ENCODE measurements around the gene TPX2. TPM values are rescaled to one million over a fixed set of nuclear protein-coding genes. Genes with fewer than 3 reads are reported as not detected.

The TPX2 gene
- total RNA-seq, 1 experiment from 2014 or later = 248 TPM

DNA sequence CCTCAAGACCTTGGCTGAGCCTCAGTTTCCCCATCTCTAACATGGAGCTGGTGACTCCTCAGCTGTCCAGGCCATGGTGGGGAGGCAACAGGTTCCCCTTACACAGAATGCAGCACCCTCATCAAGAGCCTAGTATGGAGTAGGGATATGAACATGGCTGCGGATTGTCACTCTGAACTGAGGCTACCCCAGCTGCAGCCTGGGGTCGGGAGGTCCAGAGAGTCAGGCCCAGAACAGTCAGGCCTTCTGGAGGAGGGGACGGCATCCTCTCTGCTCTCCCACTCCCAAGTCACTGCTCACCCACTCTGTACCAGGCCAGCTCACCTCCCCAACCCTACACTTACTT lies 107.7 kb downstream of the TPX2 start:
- no peak for TF ChIP-seq SIN3A (IDR thresholded peaks at IDR 0.05; ENCODE audit: borderline replicate concordance, insufficient read depth, low read depth, low read length)
- TF ChIP-seq TCF7L2 (IDR thresholded peaks at IDR 0.05; ENCODE audit: low read depth, low read length) = no peak
- TF ChIP-seq, protein P1, sequence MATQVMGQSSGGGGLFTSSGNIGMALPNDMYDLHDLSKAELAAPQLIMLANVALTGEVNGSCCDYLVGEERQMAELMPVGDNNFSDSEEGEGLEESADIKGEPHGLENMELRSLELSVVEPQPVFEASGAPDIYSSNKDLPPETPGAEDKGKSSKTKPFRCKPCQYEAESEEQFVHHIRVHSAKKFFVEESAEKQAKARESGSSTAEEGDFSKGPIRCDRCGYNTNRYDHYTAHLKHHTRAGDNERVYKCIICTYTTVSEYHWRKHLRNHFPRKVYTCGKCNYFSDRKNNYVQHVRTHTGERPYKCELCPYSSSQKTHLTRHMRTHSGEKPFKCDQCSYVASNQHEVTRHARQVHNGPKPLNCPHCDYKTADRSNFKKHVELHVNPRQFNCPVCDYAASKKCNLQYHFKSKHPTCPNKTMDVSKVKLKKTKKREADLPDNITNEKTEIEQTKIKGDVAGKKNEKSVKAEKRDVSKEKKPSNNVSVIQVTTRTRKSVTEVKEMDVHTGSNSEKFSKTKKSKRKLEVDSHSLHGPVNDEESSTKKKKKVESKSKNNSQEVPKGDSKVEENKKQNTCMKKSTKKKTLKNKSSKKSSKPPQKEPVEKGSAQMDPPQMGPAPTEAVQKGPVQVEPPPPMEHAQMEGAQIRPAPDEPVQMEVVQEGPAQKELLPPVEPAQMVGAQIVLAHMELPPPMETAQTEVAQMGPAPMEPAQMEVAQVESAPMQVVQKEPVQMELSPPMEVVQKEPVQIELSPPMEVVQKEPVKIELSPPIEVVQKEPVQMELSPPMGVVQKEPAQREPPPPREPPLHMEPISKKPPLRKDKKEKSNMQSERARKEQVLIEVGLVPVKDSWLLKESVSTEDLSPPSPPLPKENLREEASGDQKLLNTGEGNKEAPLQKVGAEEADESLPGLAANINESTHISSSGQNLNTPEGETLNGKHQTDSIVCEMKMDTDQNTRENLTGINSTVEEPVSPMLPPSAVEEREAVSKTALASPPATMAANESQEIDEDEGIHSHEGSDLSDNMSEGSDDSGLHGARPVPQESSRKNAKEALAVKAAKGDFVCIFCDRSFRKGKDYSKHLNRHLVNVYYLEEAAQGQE (IDR thresholded peaks at IDR 0.05; ENCODE audit: insufficient read depth in 1 of 2, low read depth in 2 of 2, low read length in 1 of 2) = no peak
- TF ChIP-seq, protein P2, sequence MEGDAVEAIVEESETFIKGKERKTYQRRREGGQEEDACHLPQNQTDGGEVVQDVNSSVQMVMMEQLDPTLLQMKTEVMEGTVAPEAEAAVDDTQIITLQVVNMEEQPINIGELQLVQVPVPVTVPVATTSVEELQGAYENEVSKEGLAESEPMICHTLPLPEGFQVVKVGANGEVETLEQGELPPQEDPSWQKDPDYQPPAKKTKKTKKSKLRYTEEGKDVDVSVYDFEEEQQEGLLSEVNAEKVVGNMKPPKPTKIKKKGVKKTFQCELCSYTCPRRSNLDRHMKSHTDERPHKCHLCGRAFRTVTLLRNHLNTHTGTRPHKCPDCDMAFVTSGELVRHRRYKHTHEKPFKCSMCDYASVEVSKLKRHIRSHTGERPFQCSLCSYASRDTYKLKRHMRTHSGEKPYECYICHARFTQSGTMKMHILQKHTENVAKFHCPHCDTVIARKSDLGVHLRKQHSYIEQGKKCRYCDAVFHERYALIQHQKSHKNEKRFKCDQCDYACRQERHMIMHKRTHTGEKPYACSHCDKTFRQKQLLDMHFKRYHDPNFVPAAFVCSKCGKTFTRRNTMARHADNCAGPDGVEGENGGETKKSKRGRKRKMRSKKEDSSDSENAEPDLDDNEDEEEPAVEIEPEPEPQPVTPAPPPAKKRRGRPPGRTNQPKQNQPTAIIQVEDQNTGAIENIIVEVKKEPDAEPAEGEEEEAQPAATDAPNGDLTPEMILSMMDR (IDR thresholded peaks at IDR 0.05) = no peak; the same call in none of the 2 replicates
- TF ChIP-seq POLR2AphosphoS5 (IDR thresholded peaks at IDR 0.05; ENCODE audit: low read depth, low read length) = no peak
- Histone ChIP-seq H3K27ac (ENCODE audit: low read length) (no peak overlapping the region; the same call in 1 of the 2 replicates), H3K9me3 (ENCODE audit: control insufficient read depth, insufficient read depth, low read depth, low read length) (no peaks in the 10 kb centered on the region), H3K4me1 (ENCODE audit: control insufficient read depth, insufficient read depth, low read length) (peaks cover 43% of the 10 kb centered on the region), H3K4me3 (ENCODE audit: low read depth in 2 of 2, low read length in 2 of 2) (no peak overlapping the region), H3K36me3 (ENCODE audit: control insufficient read depth, insufficient read depth, low read length) (no peaks in the 10 kb centered on the region), H3K27me3 (ENCODE audit: control insufficient read depth, insufficient read depth, low read length) (no peaks in the 10 kb centered on the region)
- ChIA-PET CTCF (interaction anchor here (0.5 to 2.5 kb wide), 16 partner anchors 10 to 184 kb away, joined by 3 to 21 read pairs (median 4); partner anchors contain the start of genes MYLK2 and PDRG1), POLR2A (interaction anchor here (0.5 to 1.5 kb wide), 2 partner anchors 8 to 9 kb away, joined by 3 to 5 read pairs; no protein-coding TSS in a partner anchor)
- ATAC-seq (no peak), DNase-seq (ENCODE audit: low read depth, low spot score) (no peak)
- in situ Hi-C loops (cut with HindIII; ENCODE audit: low pct_unique_long_range_greater_than_20kb, low sequenced_read_pairs) = no loop called here
- intact Hi-C loops (cut with micrococcal nuclease; ENCODE audit: unreplicated experiment) = loop anchor here (2.0 kb wide), 1 partner anchor 24 kb away; no protein-coding TSS in a partner anchor
- no TSS peak for BruUV-seq (replicated peaks)

DNA sequence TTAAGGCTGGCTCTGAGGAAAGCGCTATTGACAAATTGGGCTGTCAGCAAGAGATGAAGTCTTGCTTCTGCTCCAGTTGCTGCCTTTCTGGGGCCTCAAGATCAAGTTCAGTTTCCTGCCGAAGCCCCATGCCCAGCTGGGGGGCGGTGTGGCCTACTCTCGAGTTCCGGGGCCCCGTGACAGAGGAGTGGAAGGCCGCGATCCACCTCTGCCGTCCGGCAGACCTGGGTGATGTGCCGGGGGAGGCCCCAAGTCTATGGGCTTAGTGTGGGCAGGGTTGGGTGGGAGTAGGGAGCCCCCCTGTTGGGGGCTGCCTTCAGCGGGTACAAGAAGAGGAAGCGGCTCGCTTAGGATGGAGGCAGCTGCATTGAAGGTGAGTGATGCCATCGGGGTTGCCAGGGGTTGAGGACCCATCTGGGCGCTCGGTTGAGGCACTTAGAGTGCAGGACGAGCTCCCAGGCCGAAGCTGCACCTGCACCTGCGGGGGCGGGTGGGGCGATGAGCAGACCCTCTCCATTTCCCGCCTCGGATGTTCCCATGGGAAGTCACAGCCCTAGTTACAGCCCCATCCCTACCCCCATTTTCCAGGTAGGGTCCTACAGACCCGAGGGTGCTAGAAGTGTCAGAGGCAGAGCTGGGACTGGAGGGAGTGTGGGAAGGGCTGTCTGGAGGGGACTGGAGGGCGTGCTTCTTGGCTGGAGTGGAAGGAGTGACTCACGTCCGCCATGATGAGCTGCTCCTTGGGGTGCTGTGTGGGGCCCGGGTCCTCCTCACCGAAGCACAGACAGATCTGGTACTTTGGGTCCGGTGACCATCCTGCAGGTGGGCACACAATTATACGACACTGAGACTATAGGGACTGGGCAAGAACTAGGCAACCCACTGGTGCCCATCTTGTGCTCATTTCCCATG lies 109.3 kb downstream of the TPX2 start:
- CTCF ChIA-PET = no interaction called here
- no peaks in the 10 kb centered on the region for H3K27me3 ChIP-seq (ENCODE audit: control insufficient read depth, insufficient read depth, low read length)
- H3K4me1 ChIP-seq (ENCODE audit: control insufficient read depth, insufficient read depth, low read length) = peaks cover 27% of the 10 kb centered on the region
- intact Hi-C loops (cut with micrococcal nuclease; ENCODE audit: unreplicated experiment) = no loop called here
- no TSS peak for BruUV-seq (replicated peaks)
- no peak overlapping the region for H3K27ac ChIP-seq (ENCODE audit: low read length)
- H3K9me3 ChIP-seq (ENCODE audit: control insufficient read depth, insufficient read depth, low read depth, low read length) = no peaks in the 10 kb centered on the region
- POLR2A ChIA-PET = no interaction called here
- in situ Hi-C loops (cut with HindIII; ENCODE audit: low pct_unique_long_range_greater_than_20kb, low sequenced_read_pairs) = no loop called here
- DNase-seq (ENCODE audit: low read depth, low spot score) = no peak
- H3K4me3 ChIP-seq (ENCODE audit: low read depth in 2 of 2, low read length in 2 of 2) = no peak overlapping the region
- TF ChIP-seq TCF7L2 (IDR thresholded peaks at IDR 0.05; ENCODE audit: low read depth, low read length) = no peak
- TF ChIP-seq, protein P2 (IDR thresholded peaks at IDR 0.05) = no peak
- no peak for TF ChIP-seq SIN3A (IDR thresholded peaks at IDR 0.05; ENCODE audit: borderline replicate concordance, insufficient read depth, low read depth, low read length)
- TF ChIP-seq POLR2AphosphoS5 (IDR thresholded peaks at IDR 0.05; ENCODE audit: low read depth, low read length) = no peak
- TF ChIP-seq, protein P1 (IDR thresholded peaks at IDR 0.05; ENCODE audit: insufficient read depth in 1 of 2, low read depth in 2 of 2, low read length in 1 of 2) = no peak
- no peaks in the 10 kb centered on the region for H3K36me3 ChIP-seq (ENCODE audit: control insufficient read depth, insufficient read depth, low read length)
- no peak for ATAC-seq

Measured in Panc1 (cell line).